Erythroblast (primary cell): ENCODE measurements around the gene SKIC8.

Experiments used
- GATA1 ChIP-seq: IDR thresholded peaks from 2 replicates; pipeline ENCODE4 v1.6.1; 2011; ENCODE audit warnings: low read depth, mild to moderate bottlenecking, control low read depth, low read length, moderate library complexity
- POLR2A ChIP-seq: IDR thresholded peaks from 2 replicates; pipeline ENCODE4 v1.6.1; 2011; ENCODE audit warnings: mild to moderate bottlenecking, low read length

DNA sequence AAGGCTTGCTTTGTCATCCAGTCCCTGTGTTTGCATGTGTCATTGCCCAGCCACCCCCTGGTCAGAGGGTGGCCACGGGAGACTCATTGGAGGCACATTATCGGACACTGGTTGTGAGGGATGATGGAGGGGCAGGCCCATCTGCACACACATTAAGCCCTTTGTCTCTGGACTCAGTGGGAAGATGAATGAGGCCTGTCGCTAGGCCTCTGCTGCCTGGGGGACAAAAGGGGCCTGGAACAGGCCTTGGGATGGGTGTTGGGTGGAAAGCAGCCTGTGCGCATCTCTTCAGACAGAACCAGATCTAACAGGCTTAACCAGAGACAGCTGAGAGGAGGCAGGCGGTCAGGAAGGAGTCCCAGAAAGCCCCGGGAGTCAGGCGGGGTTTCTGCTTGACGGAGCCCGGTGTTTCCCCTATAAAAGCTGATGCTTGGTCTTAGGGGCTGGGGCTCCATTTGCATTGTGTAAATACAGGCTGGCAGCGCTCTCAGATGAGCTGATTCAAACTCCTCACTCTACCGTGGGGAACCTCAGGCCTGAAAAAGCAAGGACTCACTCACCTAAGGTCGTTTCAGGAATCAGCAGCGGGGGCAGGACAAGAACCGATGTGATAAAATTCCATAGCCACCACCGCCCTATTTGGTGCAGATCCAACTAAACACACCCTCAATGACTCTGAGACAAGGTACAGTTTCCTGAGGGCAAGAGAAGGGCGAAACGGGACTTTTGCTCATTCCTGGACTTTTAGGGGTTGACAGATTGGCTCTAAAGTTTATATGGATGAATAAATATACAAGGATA is 17.1 kb upstream of the SKIC8 start:
- TF ChIP-seq POLR2A (no peak), GATA1 (no peak)
